Epithelial cell of prostate (primary cell): ENCODE measurements around the gene HSPA4L.

Source experiments
- DNase-seq: peaks from one replicate; pipeline ENCODE4 v3.0.0-alpha.2; 2011; ENCODE audit warnings: low read depth, low spot score
- H3K27ac ChIP-seq: fragments of 450-650 bp; 2 replicates; pipeline ENCODE4 v1.5.1; 2017; ENCODE audit warnings: mild to moderate bottlenecking

HSPA4L gene

GRCh38 chr4:127782275-127783025 is at the start of gene HSPA4L:
Gene HSPA4L, plus strand, starts transcription at chr4:127782322. Its CDS starts 229 bp downstream, at chr4:127782551.
- H3K27ac ChIP-seq: peak within 1 kb of the TSS; percentile 95
- DNase-seq: no peak

GRCh38 chr4:127732623-127733328 is 49.3 kb upstream of the HSPA4L start:
- H3K27ac ChIP-seq: no peak overlapping the region
- no peak for DNase-seq

GRCh38 chr4:127734976-127735375 is 47.1 kb upstream of the HSPA4L start:
- DNase-seq: no peak
- no peak overlapping the region for H3K27ac ChIP-seq

- H3K27ac ChIP-seq: no peak overlapping the region
- no peak for DNase-seq
Measured at GRCh38 chr4:127737295-127737694, 44.8 kb upstream of the HSPA4L start.

- H3K27ac ChIP-seq: no peak overlapping the region
- no peak for DNase-seq
Measured at GRCh38 chr4:127741247-127741646, 40.9 kb upstream of the HSPA4L start.

GRCh38 chr4:127747883-127748282 is 34.2 kb upstream of the HSPA4L start:
- DNase-seq: no peak
- no peak overlapping the region for H3K27ac ChIP-seq

GRCh38 chr4:127748957-127749356 is 33.2 kb upstream of the HSPA4L start:
- DNase-seq: no peak
- no peak overlapping the region for H3K27ac ChIP-seq

- no peak for DNase-seq
- no peak overlapping the region for H3K27ac ChIP-seq
Measured at GRCh38 chr4:127756906-127757305, 25.2 kb upstream of the HSPA4L start.

GRCh38 chr4:127759228-127759820 is 22.8 kb upstream of the HSPA4L start:
- no peak overlapping the region for H3K27ac ChIP-seq
- no peak for DNase-seq

- no peak for DNase-seq
- peak overlapping the region; percentile 22 for H3K27ac ChIP-seq
Measured at GRCh38 chr4:127759893-127760292, 22.2 kb upstream of the HSPA4L start.

- peak overlapping the region; percentile 7 for H3K27ac ChIP-seq
- no peak for DNase-seq
Measured at GRCh38 chr4:127771535-127772275, 10.4 kb upstream of the HSPA4L start.

GRCh38 chr4:127772769-127773671 is 9.1 kb upstream of the HSPA4L start:
- H3K27ac ChIP-seq: no peak overlapping the region
- no peak for DNase-seq

GRCh38 chr4:127775843-127776242 is 6.3 kb upstream of the HSPA4L start:
- DNase-seq: no peak

GRCh38 chr4:127776620-127777019 is 5.5 kb upstream of the HSPA4L start:
- no peak for DNase-seq
- no peak overlapping the region for H3K27ac ChIP-seq

More at GRCh38 chr4:127775843-127776242, 6.3 kb upstream of the HSPA4L start:
- H3K27ac ChIP-seq: no peak overlapping the region

GRCh38 chr4:127777487-127777886 is 4.6 kb upstream of the HSPA4L start:
- no peak overlapping the region for H3K27ac ChIP-seq
- no peak for DNase-seq

GRCh38 chr4:127778102-127778501 is 4.0 kb upstream of the HSPA4L start:
- H3K27ac ChIP-seq: no peak overlapping the region
- no peak for DNase-seq

- DNase-seq: no peak
- H3K27ac ChIP-seq: no peak overlapping the region
Measured at GRCh38 chr4:127780598-127780997, 1.5 kb upstream of the HSPA4L start.

- H3K27ac ChIP-seq: peak overlapping the region; percentile 95
- DNase-seq: no peak
Measured at GRCh38 chr4:127781300-127782024, 660 bp upstream of the HSPA4L start.

- peak overlapping the region; percentile 95 for H3K27ac ChIP-seq
- peak; percentile 52 for DNase-seq
Measured at GRCh38 chr4:127782025-127782274, 172 bp upstream of the HSPA4L start.
